SK-N-MC (cell line): Measurements from ENCODE around the gene SLC25A41.

Experiments used
- EZH2 ChIP-seq: fragments of 200-600 bp; sonication (generic); IDR thresholded peaks from one replicate; pipeline ENCODE4 v1.6.1; 2017; ENCODE audit warnings: antibody characterized with exemption
- FOXP2 ChIP-seq: optimal IDR thresholded peaks from 2 replicates; pipeline ENCODE3; 2011; ENCODE audit warnings: mild to moderate bottlenecking, moderate library complexity; ENCODE audit not compliant: insufficient read depth; ENCODE audit errors: extremely low read length, control extremely low read depth
- POLR2AphosphoS5 ChIP-seq: IDR thresholded peaks from 2 replicates; pipeline ENCODE4 v1.6.1; 2012; ENCODE audit warnings: mild to moderate bottlenecking, low read depth, low read length, borderline replicate concordance

GRCh38 chr19:6409346-6409745 lies 24.2 kb downstream of the SLC25A41 start:
- no peak for TF ChIP-seq EZH2
- TF ChIP-seq POLR2AphosphoS5: no peak
- no peak for TF ChIP-seq FOXP2
